Fibroblast of villous mesenchyme (primary cell): Measurements from ENCODE around the gene NTM. TPM values are rescaled to one million over a fixed set of nuclear protein-coding genes. Genes with fewer than 3 reads are reported as not detected.

ENCODE experiments used
- DNase-seq: peaks from one replicate; pipeline ENCODE4 v3.0.0-alpha.2; 2010; ENCODE audit warnings: low read depth
- H3K4me3 ChIP-seq: 2 replicates; pipeline ENCODE4 v1.5.1; 2011; ENCODE audit warnings: low read depth, mild to moderate bottlenecking, low read length
- CTCF ChIP-seq: IDR thresholded peaks from 2 replicates; pipeline ENCODE4 v1.5.1; 2012; ENCODE audit warnings: low read depth, mild to moderate bottlenecking, low read length; ENCODE audit not compliant: insufficient read depth
- total RNA-seq: library from RNA; depleted of rRNA; stranded (reverse); fragments of >200 nt; gene quantifications from 2 replicates; pipeline ENCODE4 v1.2.3, GENCODE V29; 2012

NTM gene
- total RNA-seq, 1 donor, result 7.3 TPM

- no peak for DNase-seq
- no peak overlapping the region for H3K4me3 ChIP-seq
- no peak for TF ChIP-seq CTCF
Observed at GRCh38 chr11:131460931-131461330, 90.5 kb downstream of the NTM start.

GRCh38 chr11:131462622-131463021 is 92.2 kb downstream of the NTM start:
- no peak overlapping the region for H3K4me3 ChIP-seq
- DNase-seq, result no peak
- TF ChIP-seq CTCF, result no peak

- no peak for DNase-seq
- H3K4me3 ChIP-seq, result no peak overlapping the region
- TF ChIP-seq CTCF, result no peak
Observed at GRCh38 chr11:131463162-131463561, 92.7 kb downstream of the NTM start.

GRCh38 chr11:131463649-131464425 is 93.4 kb downstream of the NTM start:
- no peak overlapping the region for H3K4me3 ChIP-seq
- no peak for TF ChIP-seq CTCF
- DNase-seq, result no peak

GRCh38 chr11:131464461-131464860 is 94.0 kb downstream of the NTM start:
- no peak for TF ChIP-seq CTCF
- no peak overlapping the region for H3K4me3 ChIP-seq
- DNase-seq, result no peak

- H3K4me3 ChIP-seq, result no peak overlapping the region
- no peak for TF ChIP-seq CTCF
- no peak for DNase-seq
Observed at GRCh38 chr11:131465039-131465438, 94.6 kb downstream of the NTM start.

GRCh38 chr11:131465746-131466145 is 95.3 kb downstream of the NTM start:
- DNase-seq, result no peak
- no peak for TF ChIP-seq CTCF
- no peak overlapping the region for H3K4me3 ChIP-seq
